HG03095 (cell line): ENCODE measurements around the gene PACSIN2.
A peak's percentile ranks its signal among the peaks of the same experiment; 100 is the strongest.

ENCODE experiments used
- ATAC-seq: cut with Tn5 transposase; IDR thresholded peaks from one replicate; pipeline ENCODE4 v1.9.1; 2021; ENCODE audit warnings: moderate library complexity; ENCODE audit not compliant: unreplicated experiment

Gene PACSIN2

GRCh38 chr22:42868751-42869251 lies 146.1 kb downstream of the PACSIN2 start:
- no peak for ATAC-seq

- ATAC-seq, result no peak
Measured at GRCh38 chr22:42866100-42866499, 148.8 kb downstream of the PACSIN2 start.

GRCh38 chr22:42865536-42865935 lies 149.4 kb downstream of the PACSIN2 start:
- no peak for ATAC-seq

- ATAC-seq, result no peak
Measured at GRCh38 chr22:42863349-42863961, 151.5 kb downstream of the PACSIN2 start.

- no peak for ATAC-seq
Measured at GRCh38 chr22:42862045-42862734, 152.8 kb downstream of the PACSIN2 start.

- ATAC-seq, result no peak
Measured at GRCh38 chr22:42860968-42861367, 154.0 kb downstream of the PACSIN2 start.

GRCh38 chr22:42857845-42858481 lies 157.0 kb downstream of the PACSIN2 start:
- ATAC-seq, result no peak

- peak; percentile 66 for ATAC-seq
Measured at GRCh38 chr22:42856865-42857704, 157.9 kb downstream of the PACSIN2 start, which contains the start of gene ARFGAP3. Gene ARFGAP3 (minus strand): TSS chr22:42857273. CDS start chr22:42857182, 91 bp downstream.

GRCh38 chr22:42856179-42856864 lies 158.6 kb downstream of the PACSIN2 start:
- ATAC-seq, result peak; percentile 25

- no peak for ATAC-seq
Measured at GRCh38 chr22:42855721-42856120, 159.2 kb downstream of the PACSIN2 start.

- no peak for ATAC-seq
Measured at GRCh38 chr22:42855211-42855610, 159.7 kb downstream of the PACSIN2 start.

- no peak for ATAC-seq
Measured at GRCh38 chr22:42848941-42849550, 165.9 kb downstream of the PACSIN2 start.

GRCh38 chr22:42847110-42847509 lies 167.8 kb downstream of the PACSIN2 start:
- ATAC-seq, result no peak

- no peak for ATAC-seq
Measured at GRCh38 chr22:42844756-42845155, 170.2 kb downstream of the PACSIN2 start.

GRCh38 chr22:42842658-42843370 lies 172.1 kb downstream of the PACSIN2 start:
- no peak for ATAC-seq

GRCh38 chr22:42841444-42841843 lies 173.5 kb downstream of the PACSIN2 start:
- ATAC-seq, result no peak

GRCh38 chr22:42837556-42837955 lies 177.4 kb downstream of the PACSIN2 start:
- no peak for ATAC-seq

GRCh38 chr22:42836026-42836425 lies 178.9 kb downstream of the PACSIN2 start:
- ATAC-seq, result no peak

- ATAC-seq, result no peak
Measured at GRCh38 chr22:42834177-42834949, 180.6 kb downstream of the PACSIN2 start.
